Gastroesophageal sphincter (tissue), 3 donors: ENCODE measurements around the gene KCNMA1.

Source experiments
- CTCF ChIP-seq, 4 experiments: fragments of 200-600 bp in 2 of 4; fragments of 450-650 bp in 2 of 4; sonication (generic) in 1 of 4; IDR thresholded peaks; one replicate each; pipeline ENCODE4 v1.5.1; 2017 to 2019; ENCODE audit warnings: antibody characterized with exemption in 4 of 4, mild to moderate bottlenecking in 2 of 4, moderate library complexity in 2 of 4
- POLR2A ChIP-seq, 2 donors: fragments of 450-650 bp; IDR thresholded peaks; one replicate each; pipeline ENCODE4 v1.6.1; 2017; ENCODE audit warnings: antibody characterized with exemption in 2 of 2, mild to moderate bottlenecking in 2 of 2, moderate library complexity in 1 of 2
- POLR2AphosphoS5 ChIP-seq: sonication (generic); formaldehyde crosslinking; IDR thresholded peaks from one replicate; pipeline ENCODE4 v1.6.1; 2017; ENCODE audit warnings: antibody characterized with exemption

- peak; percentile 79 to 91 (median 84) for TF ChIP-seq CTCF (IDR thresholded peaks at IDR 0.05)
- TF ChIP-seq POLR2A (IDR thresholded peaks at IDR 0.05) = no peak
- TF ChIP-seq POLR2AphosphoS5 = no peak
Measured at GRCh38 chr10:76984559-76985443, 652.8 kb downstream of the KCNMA1 start.
